ENCODE measurements around the gene ZFP36L1.

Gene ZFP36L1

GRCh38 chr14:68762953-68763764 is 29.7 kb downstream of the ZFP36L1 start:
- DNase-seq = no peak

- no peak for DNase-seq
Measured at GRCh38 chr14:68761391-68761790, 31.5 kb downstream of the ZFP36L1 start.

GRCh38 chr14:68760761-68761160 is 32.1 kb downstream of the ZFP36L1 start:
- DNase-seq = no peak

GRCh38 chr14:68759937-68760336 is 32.9 kb downstream of the ZFP36L1 start:
- DNase-seq = no peak

GRCh38 chr14:68759017-68759560 is 33.8 kb downstream of the ZFP36L1 start:
- no peak for DNase-seq

GRCh38 chr14:68758301-68758700 is 34.6 kb downstream of the ZFP36L1 start:
- no peak for DNase-seq

GRCh38 chr14:68757618-68758081 is 35.2 kb downstream of the ZFP36L1 start:
- no peak for DNase-seq

- no peak for DNase-seq
Measured at GRCh38 chr14:68756734-68757133, 36.1 kb downstream of the ZFP36L1 start.

- no peak for DNase-seq
Measured at GRCh38 chr14:68756000-68756481, 36.8 kb downstream of the ZFP36L1 start.

GRCh38 chr14:68755016-68755353 is 37.9 kb downstream of the ZFP36L1 start:
- no peak for DNase-seq

- no peak for DNase-seq
Measured at GRCh38 chr14:68753690-68754089, 39.2 kb downstream of the ZFP36L1 start.

GRCh38 chr14:68752271-68753006 is 40.4 kb downstream of the ZFP36L1 start:
- no peak for DNase-seq

GRCh38 chr14:68749487-68750475 is 43.1 kb downstream of the ZFP36L1 start:
- no peak for DNase-seq

GRCh38 chr14:68748691-68749090 is 44.2 kb downstream of the ZFP36L1 start:
- DNase-seq = no peak

- DNase-seq = no peak
Measured at GRCh38 chr14:68748260-68748659, 44.6 kb downstream of the ZFP36L1 start.

- no peak for DNase-seq
Measured at GRCh38 chr14:68747393-68747792, 45.5 kb downstream of the ZFP36L1 start.

GRCh38 chr14:68744613-68745012 is 48.3 kb downstream of the ZFP36L1 start:
- no peak for DNase-seq

- DNase-seq = no peak
Measured at GRCh38 chr14:68741839-68742470, 50.9 kb downstream of the ZFP36L1 start.

GRCh38 chr14:68741477-68741791 is 51.4 kb downstream of the ZFP36L1 start:
- no peak for DNase-seq

GRCh38 chr14:68740788-68741476 is 51.9 kb downstream of the ZFP36L1 start:
- DNase-seq = no peak

GRCh38 chr14:68739701-68740100 is 53.2 kb downstream of the ZFP36L1 start:
- no peak for DNase-seq

- no peak for DNase-seq
Measured at GRCh38 chr14:68738559-68738958, 54.3 kb downstream of the ZFP36L1 start.

All from CD4-positive, alpha-beta T cell treated with Interleukin-17A for 4 hours (primary cell).